HCEC 1CT (cell line): ENCODE results near the gene SGCD.
"Not testable (repeated sequence)": the region's sequence is repeated elsewhere in the genome, so short reads cannot be mapped to it uniquely, and the experiment has no call there.

Experiments
- DNase-seq: peaks from one replicate; pipeline ENCODE4 v3.0.0-alpha.2; 2017

SGCD gene

DNA sequence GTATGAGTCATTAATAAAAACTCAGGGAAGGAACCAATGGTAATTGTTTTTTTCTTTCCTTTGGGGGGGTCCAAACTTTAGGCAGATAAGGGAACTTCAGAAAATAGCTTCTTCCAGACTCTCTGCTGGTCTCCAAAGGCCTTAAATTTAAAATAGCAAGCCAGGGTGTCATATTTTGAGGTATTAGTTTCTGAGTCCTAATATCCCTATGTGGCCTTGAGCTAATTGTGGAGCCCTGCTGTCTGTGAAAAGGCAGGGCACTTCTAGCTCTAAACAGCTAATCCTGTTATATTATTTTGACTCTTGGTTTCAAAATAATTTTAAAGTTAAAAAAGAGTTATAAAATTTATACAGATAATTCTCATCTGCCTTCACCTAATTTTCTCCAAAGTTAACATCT is 327.5 kb downstream of the SGCD start:
- DNase-seq, result no peak

DNA sequence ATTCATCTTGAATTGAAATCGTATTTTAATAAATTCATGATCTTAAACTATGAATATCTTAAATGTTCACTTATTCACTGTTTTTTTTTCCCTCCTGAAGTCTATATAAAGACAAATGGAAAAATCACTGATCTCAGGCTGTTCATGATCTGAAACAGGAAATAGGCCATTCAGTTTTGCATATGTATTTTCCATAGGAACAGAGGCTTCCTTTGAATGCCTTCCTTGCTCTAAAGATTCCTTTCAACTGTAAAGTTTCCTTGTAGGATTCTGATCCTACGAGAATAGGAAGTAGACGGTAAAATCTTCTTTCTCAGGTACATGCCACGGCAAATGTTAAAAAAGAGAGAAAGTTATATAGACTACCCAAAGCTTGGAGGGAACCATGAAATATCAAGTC is 328.8 kb downstream of the SGCD start:
- DNase-seq, result no peak

GRCh38 chr5:156664832-156665231 is 337.9 kb downstream of the SGCD start:
- not testable (repeated sequence) for DNase-seq

GRCh38 chr5:156666686-156667085 is 339.7 kb downstream of the SGCD start:
- DNase-seq, result not testable (repeated sequence)

DNA sequence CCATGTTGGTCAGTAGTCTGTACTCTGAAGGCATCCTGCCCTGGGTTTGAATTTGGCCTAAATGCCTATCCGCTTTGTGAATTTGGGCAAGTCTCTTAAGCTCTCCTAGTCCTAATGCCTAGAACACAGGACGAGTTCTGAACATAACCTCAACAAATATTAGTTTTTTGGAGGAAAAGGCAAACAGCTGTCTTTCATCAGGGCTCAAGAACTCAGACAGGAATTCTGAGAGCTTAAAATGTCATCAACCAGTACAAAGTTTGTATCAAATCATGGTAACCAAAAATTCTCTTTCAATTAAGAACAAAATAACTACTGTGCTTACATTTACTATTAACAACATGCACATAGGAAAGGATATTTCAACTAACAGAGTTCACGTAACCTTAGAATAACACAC is 340.7 kb downstream of the SGCD start:
- no peak for DNase-seq

- DNase-seq, result no peak
Measured at GRCh38 chr5:156669416-156669815, 342.5 kb downstream of the SGCD start.

GRCh38 chr5:156670615-156671014 is 343.7 kb downstream of the SGCD start:
- no peak for DNase-seq

DNA sequence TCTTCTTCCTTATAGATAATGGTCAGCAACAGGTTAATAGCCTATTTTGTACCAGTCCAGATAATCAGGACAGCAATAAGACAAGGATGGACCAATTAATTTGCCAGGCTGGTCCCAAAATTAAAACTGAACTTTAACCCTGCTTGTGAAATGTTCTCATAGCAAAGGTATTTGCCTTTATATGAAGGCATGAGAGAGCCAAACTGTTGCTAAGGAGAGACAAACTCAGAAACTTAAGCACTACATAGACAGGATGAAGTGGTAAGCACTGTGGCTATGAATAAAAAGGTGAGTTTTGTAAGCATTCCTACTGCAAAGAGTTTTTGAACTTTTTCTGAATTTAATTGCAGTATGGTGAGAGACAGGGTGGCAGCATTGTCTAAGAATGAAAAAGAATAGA is 348.4 kb downstream of the SGCD start:
- DNase-seq, result no peak

DNA sequence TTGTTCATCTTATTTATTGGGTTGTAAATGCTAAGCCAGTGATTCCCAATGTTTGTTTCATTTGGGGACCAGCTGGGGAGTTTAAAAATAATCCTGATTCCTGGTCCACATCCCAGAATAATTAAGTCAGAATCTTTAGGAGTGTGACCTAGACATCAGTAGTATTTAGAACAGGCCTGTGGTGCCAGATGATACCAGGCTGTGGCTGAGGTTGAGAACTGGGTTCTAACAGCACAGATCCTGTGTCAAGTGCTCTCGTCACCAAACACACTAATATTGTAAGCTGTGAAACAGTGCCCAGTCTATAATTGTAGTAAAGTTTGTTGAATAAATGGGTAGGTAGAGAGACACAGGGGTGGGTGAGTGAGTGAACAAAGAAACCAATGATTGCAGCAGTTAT is 351.0 kb downstream of the SGCD start:
- no peak for DNase-seq

DNA sequence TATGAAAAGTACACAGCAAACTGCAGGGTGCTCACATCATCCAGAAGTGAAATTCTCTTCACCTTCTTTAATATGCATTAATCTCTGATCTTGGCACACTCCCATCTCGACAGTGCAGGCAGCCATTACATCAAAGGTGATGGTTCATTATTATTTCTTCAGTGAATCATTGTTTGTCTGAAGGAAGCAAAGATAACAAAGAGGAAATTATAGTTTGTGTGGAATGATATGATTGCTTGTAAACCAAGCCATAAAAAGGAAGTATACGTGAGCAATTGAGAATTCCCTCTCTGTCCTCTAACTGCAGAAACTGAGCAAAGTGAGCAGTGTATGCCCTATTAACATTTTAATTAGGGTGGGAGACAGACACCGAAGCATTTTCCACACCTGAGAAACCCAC is 351.5 kb downstream of the SGCD start:
- no peak for DNase-seq

DNA sequence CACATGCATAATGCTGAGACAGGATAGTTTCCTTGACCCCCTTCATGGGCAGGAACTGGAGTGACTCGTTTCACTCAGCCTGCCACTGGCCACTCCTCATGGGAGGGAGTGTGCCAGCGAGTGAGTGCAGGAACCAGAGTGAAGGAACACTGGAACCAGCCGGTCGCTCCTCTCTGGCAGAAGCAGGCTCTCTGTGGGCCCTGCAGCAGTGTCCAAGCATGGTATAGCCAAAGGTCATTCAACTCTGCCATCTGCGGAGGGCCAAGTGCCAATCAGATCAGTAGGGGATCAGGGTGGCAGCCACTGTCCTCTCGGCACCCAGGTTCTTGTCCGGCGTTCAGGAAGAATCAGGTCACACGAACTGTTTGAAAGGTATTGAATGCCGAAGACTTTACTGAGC is 353.9 kb downstream of the SGCD start:
- DNase-seq, result no peak

DNA sequence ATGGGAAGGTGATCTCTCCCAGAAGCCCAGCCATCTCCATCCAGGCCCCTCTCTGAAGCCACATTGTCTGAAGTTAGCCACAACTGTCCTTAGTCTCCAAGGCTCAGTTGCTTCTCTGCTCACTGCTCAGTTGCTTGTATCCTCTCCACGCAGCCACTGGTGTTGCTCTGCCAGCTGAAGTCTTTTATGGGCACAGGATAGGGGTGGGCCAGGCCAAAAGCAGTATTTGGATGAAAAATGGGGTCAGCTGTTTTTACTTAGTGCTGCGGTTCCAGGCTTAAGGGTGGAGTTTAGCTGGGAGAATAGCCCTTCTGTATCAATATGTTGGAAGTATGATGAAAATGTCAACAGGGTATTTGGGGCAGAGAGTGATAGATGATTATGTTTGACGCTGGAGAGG is 354.3 kb downstream of the SGCD start:
- DNase-seq, result no peak

DNA sequence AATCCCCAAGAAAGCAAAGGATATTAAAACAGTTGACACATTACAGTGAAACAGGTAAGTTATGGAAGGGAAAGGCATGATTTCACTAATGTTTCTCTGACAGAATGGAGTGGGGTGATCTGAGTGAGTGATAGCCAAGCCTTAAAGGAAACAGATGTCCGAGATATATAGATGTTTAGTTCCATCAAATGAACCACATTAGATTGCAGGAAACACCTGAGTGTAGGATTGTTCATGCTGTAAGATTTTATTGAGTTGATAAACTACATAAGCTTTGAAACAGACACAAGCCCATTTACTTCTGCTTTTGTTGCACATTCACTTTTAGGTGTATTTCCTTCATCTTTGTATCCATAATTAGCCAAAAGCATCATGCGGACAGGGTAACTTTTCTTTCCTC is 356.0 kb downstream of the SGCD start:
- no peak for DNase-seq

GRCh38 chr5:156683509-156683908 is 356.5 kb downstream of the SGCD start:
- no peak for DNase-seq

DNA sequence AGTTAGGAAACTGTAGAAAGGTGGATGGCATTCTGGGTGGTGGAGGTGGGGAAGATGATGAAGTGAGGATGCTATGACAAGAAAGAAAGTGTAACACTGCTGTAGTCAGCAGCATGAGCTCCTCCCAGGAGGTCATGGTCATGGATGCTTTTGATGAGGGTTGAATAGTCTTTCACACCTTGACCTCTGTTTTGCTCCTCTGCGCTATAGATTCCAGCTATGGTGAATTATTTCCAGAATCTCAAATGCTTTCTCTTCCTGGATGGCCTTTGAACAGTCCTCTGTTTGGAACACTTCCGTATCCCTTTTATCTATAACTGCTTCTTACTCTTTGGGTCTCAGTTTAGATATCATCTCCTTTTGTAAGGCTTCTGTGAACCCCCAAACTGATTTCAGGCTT is 357.3 kb downstream of the SGCD start:
- no peak for DNase-seq

- no peak for DNase-seq
Measured at GRCh38 chr5:156685481-156685880, 358.5 kb downstream of the SGCD start.

DNA sequence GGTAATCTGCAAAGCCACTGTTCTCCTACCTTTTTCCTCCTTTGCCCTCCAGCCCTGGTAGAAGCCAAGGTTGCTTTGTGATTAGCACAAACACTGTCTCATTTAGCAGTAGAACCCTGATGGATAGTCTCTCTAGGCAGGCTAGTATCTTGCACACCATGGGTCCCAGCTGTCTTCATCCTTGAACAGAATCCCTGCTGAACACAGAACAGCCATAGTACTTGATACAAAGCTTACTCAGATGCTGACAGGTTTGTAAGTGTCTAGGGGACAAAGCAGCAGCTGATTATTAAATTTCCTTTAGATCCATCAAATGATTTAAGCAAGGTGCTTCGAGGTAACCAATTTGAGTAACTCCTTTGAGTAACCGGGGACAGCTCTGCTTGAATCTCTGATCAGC is 359.4 kb downstream of the SGCD start:
- no peak for DNase-seq

DNA sequence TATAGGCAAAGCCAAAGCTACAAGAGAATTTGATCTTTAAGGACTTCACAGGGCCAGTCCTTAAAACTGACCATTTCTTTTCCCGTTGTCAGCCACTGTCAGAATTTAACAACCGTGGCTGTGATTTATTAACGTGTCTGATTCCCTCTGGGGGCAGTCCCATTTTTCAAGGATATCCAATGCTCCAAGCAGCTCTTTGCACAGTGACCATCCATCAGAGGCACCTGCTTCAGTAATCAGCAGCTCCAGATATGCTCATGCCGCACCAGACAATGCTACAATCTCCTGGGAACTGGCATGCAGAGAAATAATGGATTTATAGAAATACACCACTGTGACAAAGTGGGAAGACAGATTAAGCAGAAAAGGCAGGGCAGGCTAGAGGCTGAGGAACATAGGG is 359.8 kb downstream of the SGCD start:
- DNase-seq, result no peak

DNA sequence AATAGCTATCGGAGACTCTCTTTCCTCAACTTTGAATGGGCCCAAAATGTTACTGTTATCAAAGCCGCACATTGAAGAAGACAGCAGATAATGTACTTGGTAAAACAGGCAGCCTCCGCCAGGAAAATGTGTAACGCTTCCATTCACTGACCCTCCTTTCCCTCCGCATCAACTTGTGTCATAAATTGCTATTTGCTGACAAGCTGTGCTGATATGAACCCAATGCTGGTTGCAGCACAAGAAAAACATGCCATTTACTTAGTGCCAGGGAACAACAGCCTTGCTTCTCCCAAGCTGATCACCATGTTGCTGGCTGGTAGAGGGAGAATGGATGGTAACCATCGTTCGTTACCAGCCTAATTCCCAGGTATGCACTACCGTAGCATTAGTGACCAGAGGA is 360.6 kb downstream of the SGCD start:
- no peak for DNase-seq

DNA sequence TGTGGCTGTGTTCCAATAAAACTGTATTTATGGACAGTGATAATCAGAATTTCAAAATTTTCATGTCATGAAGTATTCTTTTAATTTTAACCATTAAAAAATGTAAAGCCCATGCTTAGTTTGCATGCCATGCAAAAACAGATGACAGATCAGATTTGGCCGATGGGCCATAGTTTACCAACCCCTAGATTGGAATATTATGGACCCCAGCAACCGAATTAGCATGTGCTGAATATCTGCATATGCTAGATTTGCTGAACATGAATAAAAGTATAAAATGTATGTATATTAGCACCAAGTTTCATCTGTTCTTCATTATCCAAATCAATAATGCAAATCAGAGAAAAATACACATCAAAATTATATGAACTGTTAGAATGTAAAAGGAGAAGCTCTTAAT is 364.6 kb downstream of the SGCD start:
- no peak for DNase-seq

- no peak for DNase-seq
Measured at GRCh38 chr5:156693113-156693512, 366.1 kb downstream of the SGCD start.

- no peak for DNase-seq
Measured at GRCh38 chr5:156694598-156694997, 367.6 kb downstream of the SGCD start.

GRCh38 chr5:156695774-156696173 is 368.8 kb downstream of the SGCD start:
- no peak for DNase-seq

DNA sequence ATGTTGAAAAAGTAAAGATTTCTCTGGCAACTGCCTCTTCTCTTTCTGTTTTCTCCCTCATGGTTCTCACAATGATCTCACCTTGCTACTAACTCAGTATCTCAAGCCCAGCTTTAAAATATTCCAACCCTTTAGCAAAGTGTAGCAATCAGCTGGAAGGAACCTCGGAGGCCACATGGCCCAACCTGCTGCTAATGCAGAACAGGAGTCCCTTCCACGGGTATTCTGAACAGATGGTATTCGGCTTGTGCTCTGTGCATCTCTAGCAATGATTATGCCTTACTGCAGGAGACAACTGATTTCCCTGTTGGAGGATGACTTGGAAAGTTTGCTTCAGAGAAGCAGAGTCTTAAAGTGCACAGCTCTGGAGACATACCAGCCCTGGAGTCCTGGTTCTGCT is 371.4 kb downstream of the SGCD start:
- DNase-seq, result no peak

- DNase-seq, result no peak
Measured at GRCh38 chr5:156699147-156699546, 372.2 kb downstream of the SGCD start.

GRCh38 chr5:156704139-156704538 is 377.2 kb downstream of the SGCD start:
- no peak for DNase-seq
